NCI-H748 (cell line): ENCODE measurements around the gene GREM1.
A peak's percentile ranks its signal among the peaks of the same experiment; 100 is the strongest.

Experiments used
- DNase-seq: peaks from one replicate; lab custom pipeline; 2025; ENCODE audit not compliant: unreplicated experiment; lab: John Stamatoyannopoulos, UW

The GREM1 gene

GRCh38 chr15:32694222-32694983 is 23.4 kb upstream of the GREM1 start:
- no peak for DNase-seq

- DNase-seq, result peak; percentile 29
Measured at GRCh38 chr15:32698773-32699390, 18.9 kb upstream of the GREM1 start.

- no peak for DNase-seq
Measured at GRCh38 chr15:32700501-32701150, 17.2 kb upstream of the GREM1 start.

GRCh38 chr15:32701863-32702262 is 15.9 kb upstream of the GREM1 start:
- no peak for DNase-seq

GRCh38 chr15:32704395-32704981 is 13.3 kb upstream of the GREM1 start:
- no peak for DNase-seq

- DNase-seq, result no peak
Measured at GRCh38 chr15:32705446-32705845, 12.4 kb upstream of the GREM1 start.

GRCh38 chr15:32706704-32707103 is 11.1 kb upstream of the GREM1 start:
- no peak for DNase-seq

- no peak for DNase-seq
Measured at GRCh38 chr15:32707436-32707835, 10.4 kb upstream of the GREM1 start.

GRCh38 chr15:32709295-32710033 is 8.3 kb upstream of the GREM1 start:
- DNase-seq, result no peak

- DNase-seq, result no peak
Measured at GRCh38 chr15:32715276-32715675, 2.5 kb upstream of the GREM1 start.

- DNase-seq, result no peak
Measured at GRCh38 chr15:32716216-32716914, 1.4 kb upstream of the GREM1 start.

GRCh38 chr15:32716915-32717425 is 834 bp upstream of the GREM1 start:
- DNase-seq, result no peak

GRCh38 chr15:32718227-32718820 is 520 bp downstream of the GREM1 start:
- peak; percentile 28 for DNase-seq

- DNase-seq, result peak; percentile 37
Measured at GRCh38 chr15:32718821-32719716, 1.3 kb downstream of the GREM1 start.

- DNase-seq, result no peak
Measured at GRCh38 chr15:32721596-32721995, 3.8 kb downstream of the GREM1 start.

GRCh38 chr15:32722136-32722535 is 4.3 kb downstream of the GREM1 start:
- DNase-seq, result no peak

GRCh38 chr15:32723171-32723948 is 5.6 kb downstream of the GREM1 start:
- no peak for DNase-seq
